Cardiac muscle cell (in vitro differentiated cells and primary cell): Measurements from ENCODE around the gene TM9SF1. TPM values are rescaled to one million over a fixed set of nuclear protein-coding genes. Genes with fewer than 3 reads are reported as not detected.

Source experiments
- DNase-seq, 2 donors: peaks; one replicate each; pipeline versions ENCODE4 v3.0.0 to v3.0.0-alpha.2; 2010 to 2017; ENCODE audit warnings: low read depth in 1 of 2, low spot score in 1 of 2
- H3K27ac ChIP-seq: fragments of 200-600 bp; sonication (generic); 2 replicates; pipeline ENCODE4 v1.5.1; 2016
- H3K27me3 ChIP-seq: fragments of 200-600 bp; sonication (generic); 2 replicates; pipeline ENCODE4 v1.6.0; 2016; ENCODE audit warnings: control low read depth
- H3K36me3 ChIP-seq: fragments of 200-600 bp; sonication (generic); 2 replicates; pipeline ENCODE4 v1.5.1; 2016; ENCODE audit warnings: control low read depth
- H3K4me1 ChIP-seq: fragments of 200-600 bp; sonication (generic); 2 replicates; pipeline ENCODE4 v1.8.1; 2017; ENCODE audit warnings: low read depth, mild to moderate bottlenecking, mixed run types
- H3K4me3 ChIP-seq: fragments of 200-600 bp; sonication (generic); 2 replicates; pipeline ENCODE4 v1.5.1; 2016; ENCODE audit warnings: mild to moderate bottlenecking
- H3K9me3 ChIP-seq: fragments of 200-600 bp; sonication (generic); 2 replicates; pipeline ENCODE4 v1.5.1; 2017; ENCODE audit warnings: low read depth, mild to moderate bottlenecking, control low read depth
- polyA plus RNA-seq: library from polyadenylated mRNA; unstranded; fragments of >200 nt; fragmentation: Nextera tagmentation; extraction: Ambion mirVana; gene quantifications from 2 replicates; pipeline ENCODE4 v1.2.1, GENCODE V29; 2016
- total RNA-seq: library from RNA; depleted of rRNA; stranded (reverse); fragments of >200 nt; gene quantifications from 2 replicates; pipeline ENCODE4 v1.2.3, GENCODE V29; 2016
- TF ChIP-seq, protein P1 (sequence below): IDR thresholded peaks from 2 replicates; pipeline ENCODE4 v1.5.1; 2012; ENCODE audit warnings: low read depth, mild to moderate bottlenecking, low read length

Gene TM9SF1
- total and polyA plus RNA-seq, 2 experiments from 2014 or later = 40.2 to 65.3 TPM

DNA sequence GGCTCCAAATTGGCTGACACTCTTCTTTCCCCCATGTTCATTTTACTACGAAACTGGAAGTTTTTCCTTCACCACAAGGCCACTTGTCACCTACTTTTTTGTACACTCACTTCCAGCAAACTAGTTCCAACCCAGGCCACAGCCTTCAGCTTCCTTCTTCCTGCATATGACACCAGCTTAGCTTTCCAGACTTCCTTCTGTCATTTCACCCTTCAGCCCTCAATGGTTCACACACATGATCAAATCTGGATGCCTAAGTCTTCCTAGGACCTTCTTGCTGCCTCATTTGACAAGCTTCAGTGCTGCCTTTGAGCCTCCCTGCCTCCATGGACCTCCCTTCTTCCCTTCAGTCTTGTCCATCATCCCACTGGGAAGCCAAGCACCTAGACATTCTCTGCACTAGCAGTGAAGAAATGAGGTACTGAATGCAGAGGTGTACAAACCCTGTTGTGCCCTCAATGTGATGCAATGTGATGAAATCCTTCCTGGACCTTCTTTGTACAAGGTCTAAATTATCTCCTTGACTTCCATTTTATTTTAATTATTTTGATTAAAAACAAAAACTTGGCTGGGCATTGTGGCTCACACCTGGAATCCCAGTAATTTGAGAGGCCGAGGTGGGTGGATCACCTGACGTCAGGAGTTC is 27.6 kb downstream of the TM9SF1 start:
- Histone ChIP-seq H3K27me3 (no peaks in the 10 kb centered on the region), H3K4me3 (no peak overlapping the region), H3K36me3 (peaks cover 4% of the 10 kb centered on the region), H3K9me3 (no peaks in the 10 kb centered on the region), H3K4me1 (no peaks in the 10 kb centered on the region), H3K27ac (no peak overlapping the region)
- DNase-seq = no peak
- TF ChIP-seq, protein P1, sequence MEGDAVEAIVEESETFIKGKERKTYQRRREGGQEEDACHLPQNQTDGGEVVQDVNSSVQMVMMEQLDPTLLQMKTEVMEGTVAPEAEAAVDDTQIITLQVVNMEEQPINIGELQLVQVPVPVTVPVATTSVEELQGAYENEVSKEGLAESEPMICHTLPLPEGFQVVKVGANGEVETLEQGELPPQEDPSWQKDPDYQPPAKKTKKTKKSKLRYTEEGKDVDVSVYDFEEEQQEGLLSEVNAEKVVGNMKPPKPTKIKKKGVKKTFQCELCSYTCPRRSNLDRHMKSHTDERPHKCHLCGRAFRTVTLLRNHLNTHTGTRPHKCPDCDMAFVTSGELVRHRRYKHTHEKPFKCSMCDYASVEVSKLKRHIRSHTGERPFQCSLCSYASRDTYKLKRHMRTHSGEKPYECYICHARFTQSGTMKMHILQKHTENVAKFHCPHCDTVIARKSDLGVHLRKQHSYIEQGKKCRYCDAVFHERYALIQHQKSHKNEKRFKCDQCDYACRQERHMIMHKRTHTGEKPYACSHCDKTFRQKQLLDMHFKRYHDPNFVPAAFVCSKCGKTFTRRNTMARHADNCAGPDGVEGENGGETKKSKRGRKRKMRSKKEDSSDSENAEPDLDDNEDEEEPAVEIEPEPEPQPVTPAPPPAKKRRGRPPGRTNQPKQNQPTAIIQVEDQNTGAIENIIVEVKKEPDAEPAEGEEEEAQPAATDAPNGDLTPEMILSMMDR = no peak

DNA sequence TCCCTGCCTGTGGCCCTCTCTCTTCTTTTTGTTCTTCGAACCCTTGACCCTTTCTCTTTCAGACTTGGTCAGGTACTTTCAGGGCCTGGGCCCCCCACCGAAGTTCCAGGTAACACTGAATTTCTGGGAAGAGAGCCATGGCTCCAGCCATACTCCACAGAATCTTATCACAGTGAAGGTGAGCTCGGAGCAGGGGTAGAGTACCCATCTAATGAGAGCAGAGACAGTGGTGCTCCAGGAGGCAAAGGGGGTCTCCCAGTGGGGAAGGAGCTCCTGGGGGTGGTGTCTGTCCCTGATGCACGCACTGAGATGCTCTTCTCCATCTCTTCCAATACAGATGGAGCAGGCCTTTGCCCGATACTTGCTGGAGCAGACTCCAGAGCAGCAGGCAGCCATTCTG is 29.5 kb downstream of the TM9SF1 start:
- H3K4me1 ChIP-seq = peaks cover 6% of the 10 kb centered on the region
- H3K27me3 ChIP-seq = no peaks in the 10 kb centered on the region
- H3K9me3 ChIP-seq = no peaks in the 10 kb centered on the region
- H3K4me3 ChIP-seq = no peak overlapping the region
- H3K36me3 ChIP-seq = peaks cover 4% of the 10 kb centered on the region
- TF ChIP-seq, protein P1 = no peak
- DNase-seq = no peak
- H3K27ac ChIP-seq = no peak overlapping the region

DNA sequence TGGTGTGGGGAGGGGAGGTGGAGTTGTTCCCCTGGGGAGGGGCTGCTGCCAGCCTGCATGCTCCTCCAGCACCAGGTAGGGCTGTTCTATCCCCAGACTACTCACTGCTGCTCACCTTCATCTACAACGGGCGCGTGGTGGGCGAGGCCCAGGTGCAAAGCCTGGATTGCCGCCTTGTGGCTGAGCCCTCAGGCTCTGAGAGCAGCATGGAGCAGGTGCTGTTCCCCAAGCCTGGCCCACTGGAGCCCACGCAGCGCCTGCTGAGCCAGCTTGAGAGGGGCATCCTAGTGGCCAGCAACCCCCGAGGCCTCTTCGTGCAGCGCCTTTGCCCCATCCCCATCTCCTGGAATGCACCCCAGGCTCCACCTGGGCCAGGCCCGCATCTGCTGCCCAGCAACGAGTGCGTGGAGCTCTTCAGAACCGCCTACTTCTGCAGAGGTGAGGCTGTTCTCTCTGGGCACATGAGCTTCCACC is 30.7 kb downstream of the TM9SF1 start:
- TF ChIP-seq, protein P1 = no peak
- H3K4me3 ChIP-seq = no peak overlapping the region
- no peaks in the 10 kb centered on the region for H3K9me3 ChIP-seq
- DNase-seq = no peak
- peaks cover 8% of the 10 kb centered on the region for H3K36me3 ChIP-seq
- H3K4me1 ChIP-seq = peaks cover 11% of the 10 kb centered on the region
- H3K27me3 ChIP-seq = no peaks in the 10 kb centered on the region
- H3K27ac ChIP-seq = no peak overlapping the region

DNA sequence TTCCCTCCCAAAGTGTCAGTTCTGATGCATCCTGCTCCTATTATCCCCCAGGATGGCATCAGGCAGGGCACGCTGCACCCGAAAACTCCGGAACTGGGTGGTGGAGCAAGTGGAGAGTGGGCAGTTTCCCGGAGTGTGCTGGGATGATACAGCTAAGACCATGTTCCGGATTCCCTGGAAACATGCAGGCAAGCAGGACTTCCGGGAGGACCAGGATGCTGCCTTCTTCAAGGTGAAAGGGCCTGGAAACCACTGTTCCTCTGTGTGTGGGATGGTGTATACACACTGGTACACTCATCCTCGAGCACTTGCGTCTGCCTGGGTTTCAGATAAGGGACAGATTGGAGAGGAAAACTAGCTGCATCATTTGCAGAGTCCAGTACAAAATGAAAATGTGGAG is 33.1 kb downstream of the TM9SF1 start:
- TF ChIP-seq, protein P1 = no peak
- Histone ChIP-seq H3K9me3 (no peaks in the 10 kb centered on the region), H3K4me1 (peaks cover 11% of the 10 kb centered on the region), H3K4me3 (no peak overlapping the region), H3K27me3 (no peaks in the 10 kb centered on the region), H3K36me3 (peaks cover 22% of the 10 kb centered on the region), H3K27ac (peak overlapping the region; percentile 75)
- DNase-seq = peak in 1 of 2 donors; percentile 52

DNA sequence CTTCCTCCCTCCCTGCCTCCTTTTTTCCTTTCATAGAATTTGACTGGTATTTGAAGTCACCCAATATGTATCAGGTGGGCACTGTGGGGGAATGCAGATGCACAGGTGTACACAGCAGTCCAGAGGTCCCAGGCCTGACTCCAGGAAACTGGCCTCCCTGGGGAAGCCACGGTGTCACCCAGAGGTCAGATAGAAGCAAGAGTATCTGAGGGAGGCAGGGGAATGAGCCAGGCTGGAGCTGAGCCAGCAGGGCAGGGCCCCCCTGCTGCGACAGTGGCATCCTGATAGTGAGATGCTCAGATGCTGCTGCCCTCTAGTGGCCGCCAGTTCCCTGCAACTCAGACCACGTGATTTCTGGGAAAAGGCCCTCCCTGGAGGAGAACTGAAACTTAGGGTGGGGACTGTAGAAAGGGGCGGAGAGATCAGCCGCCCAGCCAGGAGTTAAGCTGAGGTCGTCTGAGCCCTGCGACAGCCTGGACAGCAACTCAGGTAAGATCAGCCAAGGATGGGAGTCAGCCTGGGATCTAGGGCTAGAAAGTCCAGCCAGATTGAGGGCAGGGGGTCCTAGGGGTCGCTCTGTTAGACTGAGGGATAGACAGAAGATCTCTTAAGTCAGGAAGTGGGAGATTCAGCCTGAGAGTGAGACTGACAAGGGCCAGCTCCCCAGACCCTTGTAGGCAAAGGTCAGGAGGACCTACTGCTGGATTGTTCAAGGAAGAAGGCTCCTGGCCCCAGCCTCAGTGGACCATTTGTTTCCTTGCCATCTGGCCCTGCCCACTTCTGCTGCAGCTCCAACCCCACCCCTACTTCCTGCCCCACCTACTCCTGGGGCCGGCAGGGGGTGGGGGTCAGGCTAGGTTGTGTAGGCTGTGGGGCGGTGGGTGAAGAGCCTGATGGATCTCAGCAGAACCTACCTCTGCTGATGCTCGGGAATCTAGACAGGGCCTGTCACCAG is 34.1 kb downstream of the TM9SF1 start, which contains the start of gene IRF9:
Gene IRF9 (plus strand): TSS at position 416 of the 955 bp plus-strand sequence. CDS start 880 bp downstream, outside the sequence.
- Histone ChIP-seq H3K27ac (peak within 1 kb of the TSS; percentile 75), H3K36me3 (peaks cover 28% of the 10 kb centered on the region)
- TF ChIP-seq, protein P1 = peak; percentile 88

More for the DNA sequence above, 34.1 kb downstream of the TM9SF1 start, which contains the start of gene IRF9:
- Histone ChIP-seq H3K4me1 (peaks cover 11% of the 10 kb centered on the region), H3K9me3 (no peaks in the 10 kb centered on the region), H3K4me3 (peak within 1 kb of the TSS; percentile 9), H3K27me3 (no peaks in the 10 kb centered on the region)
- DNase-seq = peak; percentile 97
